Activated CD8-positive, alpha-beta memory T cell treated with anti-CD3 and anti-CD28 coated beads for 24 hours (primary cell): ENCODE measurements around the gene RAB6D.
"Not testable (repeated sequence)": the region's sequence is repeated elsewhere in the genome, so short reads cannot be mapped to it uniquely, and the experiment has no call there.

ENCODE experiments used
- DNase-seq: peaks from one replicate; pipeline ENCODE4 v3.0.0-alpha.2; 2020

Gene RAB6D

DNA sequence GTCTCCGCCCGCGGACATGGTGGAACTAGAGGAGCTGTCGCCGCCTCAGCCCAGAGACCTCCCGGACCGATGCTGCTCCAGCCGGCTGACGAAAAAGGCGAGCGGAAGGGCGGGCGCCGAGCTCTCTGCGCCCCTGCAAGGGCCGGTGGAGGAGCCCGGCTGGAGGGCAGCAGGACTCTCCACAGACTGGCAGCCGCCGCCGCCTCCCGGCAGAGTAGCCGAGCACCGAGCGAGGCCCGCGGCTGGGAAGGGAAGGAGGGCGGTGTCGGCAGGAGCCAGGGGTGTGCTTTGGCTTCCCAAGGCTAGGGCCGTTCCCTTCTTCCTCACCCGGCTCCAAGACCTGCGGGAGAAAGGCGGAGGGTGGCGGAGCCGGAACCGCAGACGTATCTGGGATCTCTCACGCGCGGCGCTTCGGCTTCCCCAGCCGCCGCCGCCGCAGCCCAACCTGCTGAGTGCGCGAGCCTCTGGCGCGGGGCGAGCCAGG is at the start of gene RAB6D:
Gene RAB6D (minus strand): TSS at position 466 of the 484 bp plus-strand sequence. CDS start 448 bp downstream, at position 18.
- DNase-seq = not testable (repeated sequence)

DNA sequence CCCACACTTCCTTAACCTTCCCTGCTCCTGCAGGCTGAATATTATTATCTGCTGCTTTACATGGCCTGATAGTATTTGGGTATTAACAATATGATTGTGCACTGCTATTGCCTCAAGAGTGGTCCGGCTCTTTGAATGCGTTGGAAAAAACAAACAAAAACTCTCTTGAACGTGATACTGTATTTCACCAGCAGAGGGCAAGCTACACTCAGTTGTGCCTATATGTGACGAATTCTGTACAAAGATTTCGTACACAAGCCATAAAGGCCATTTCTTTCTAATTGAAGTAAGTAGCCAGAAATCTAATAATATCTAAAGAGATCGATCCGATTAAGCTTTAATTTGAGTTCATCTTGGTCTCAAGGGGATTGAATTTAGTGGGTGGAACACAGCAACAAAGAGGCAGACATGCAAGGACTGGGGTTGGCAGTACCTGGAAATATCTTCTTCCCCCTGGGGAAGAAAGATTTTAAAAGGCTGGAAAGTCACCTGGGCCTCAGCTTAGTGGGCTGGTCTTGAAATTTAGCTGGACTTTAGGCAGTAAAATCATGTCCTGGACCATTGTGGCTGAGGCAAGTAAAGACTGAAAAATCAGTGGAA is 49.3 kb upstream of the RAB6D start:
- no peak for DNase-seq

DNA sequence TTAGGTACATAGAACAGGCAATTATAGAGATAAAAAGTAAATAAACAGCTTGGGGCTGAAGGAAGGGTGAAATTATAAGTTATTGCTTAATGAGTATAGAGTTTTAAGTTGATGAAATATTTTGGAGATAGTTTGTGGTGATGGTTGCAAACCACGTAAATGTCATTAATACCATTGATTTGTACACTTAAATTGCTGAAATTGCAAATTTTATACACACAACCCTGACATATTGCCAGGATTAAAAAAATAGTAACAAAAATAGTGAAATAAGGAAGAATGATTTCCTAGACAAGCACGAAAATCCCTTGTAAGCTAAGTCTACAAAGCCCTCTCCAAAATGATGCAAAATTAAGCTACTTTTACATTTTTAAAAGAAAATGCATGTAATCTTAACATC is 46.2 kb upstream of the RAB6D start:
- no peak for DNase-seq

DNA sequence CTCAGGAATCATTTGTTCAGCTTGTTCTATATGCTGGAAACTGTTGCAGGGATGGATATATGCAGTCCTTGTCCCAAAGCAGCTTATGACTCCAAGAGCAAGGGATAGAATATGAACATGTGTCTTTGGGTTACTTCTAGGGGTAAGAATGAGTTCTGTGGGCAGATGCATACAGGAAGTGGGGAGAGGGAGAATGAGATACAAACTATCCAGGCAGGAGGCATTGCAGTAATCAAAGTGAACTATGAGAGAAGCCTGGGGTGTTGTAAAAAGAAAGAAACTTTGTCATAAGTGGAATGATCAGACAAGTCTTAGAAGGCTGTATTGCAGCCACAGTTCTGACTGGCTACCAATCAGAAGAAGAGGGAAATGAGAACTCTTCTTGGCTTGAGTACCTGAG is 44.8 kb upstream of the RAB6D start:
- no peak for DNase-seq

DNA sequence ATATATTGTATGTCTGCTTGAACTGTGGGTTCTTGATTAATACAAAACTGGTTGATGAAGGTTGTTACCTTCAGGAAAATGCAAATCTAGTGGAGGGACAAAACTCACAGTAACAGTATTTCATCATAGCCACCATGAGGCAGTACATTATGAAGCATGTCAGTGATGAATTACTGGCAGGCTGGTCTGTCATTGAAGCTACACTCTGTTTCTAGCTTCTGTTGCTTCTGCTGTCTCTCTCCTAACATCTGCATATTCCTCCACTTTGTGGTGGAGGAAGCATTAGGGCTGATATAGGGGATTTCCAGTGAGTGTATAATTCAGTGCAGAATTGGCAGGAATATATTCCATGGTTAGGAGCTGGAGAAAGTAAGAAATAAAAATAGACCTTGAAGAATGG is 44.2 kb upstream of the RAB6D start:
- DNase-seq = no peak

DNA sequence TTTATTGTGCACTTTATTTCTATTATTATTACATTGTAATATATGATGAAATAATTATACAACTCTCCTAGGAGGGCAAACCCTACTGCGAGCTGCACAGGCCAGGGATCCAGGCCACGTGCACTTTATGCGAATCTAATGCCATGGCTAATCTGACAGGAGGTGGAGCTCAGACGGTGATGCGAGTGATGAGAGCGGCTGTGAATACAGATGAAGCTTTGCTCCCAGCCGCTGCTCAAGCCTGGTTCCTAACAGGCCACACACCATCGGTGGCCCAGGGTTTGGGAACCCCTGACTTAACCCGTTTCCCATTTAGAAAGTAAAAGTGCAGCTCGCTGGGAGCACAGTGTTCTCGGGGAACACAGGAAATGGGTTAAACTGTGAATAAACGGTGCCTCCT is 40.8 kb upstream of the RAB6D start:
- DNase-seq = no peak

DNA sequence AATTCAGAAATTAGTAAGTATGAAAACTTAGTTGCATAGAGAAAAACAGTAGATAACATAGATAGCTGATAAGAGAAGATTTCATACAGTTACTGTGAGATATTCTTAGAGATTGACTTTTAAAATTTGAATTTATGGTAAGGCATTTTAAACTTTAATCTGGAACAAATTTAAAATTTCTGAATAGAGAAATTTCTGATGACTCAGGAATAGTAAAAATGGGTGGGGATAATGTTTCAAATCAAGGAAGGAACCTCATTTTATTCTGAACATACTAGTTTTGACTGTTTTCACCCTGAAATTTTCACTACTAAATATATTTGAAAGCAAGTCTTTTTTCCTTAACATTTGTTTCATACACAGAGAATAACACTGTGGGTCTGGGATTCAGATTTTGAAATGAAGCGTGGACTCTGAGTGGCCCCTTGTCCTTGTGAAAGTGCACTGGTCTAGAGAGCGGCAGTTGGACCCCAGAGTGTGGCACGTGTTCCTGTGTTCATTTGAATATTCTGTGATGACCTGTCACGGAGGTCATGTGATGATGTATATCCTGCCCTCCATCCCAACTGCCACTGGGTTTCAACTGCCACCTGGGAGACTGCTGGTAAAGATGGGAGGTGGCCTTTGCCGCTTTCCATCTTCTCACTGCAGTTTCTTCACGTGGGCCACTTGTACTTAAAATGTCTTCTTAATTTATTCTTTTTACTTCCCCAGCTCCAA is 38.5 kb upstream of the RAB6D start:
- no peak for DNase-seq

DNA sequence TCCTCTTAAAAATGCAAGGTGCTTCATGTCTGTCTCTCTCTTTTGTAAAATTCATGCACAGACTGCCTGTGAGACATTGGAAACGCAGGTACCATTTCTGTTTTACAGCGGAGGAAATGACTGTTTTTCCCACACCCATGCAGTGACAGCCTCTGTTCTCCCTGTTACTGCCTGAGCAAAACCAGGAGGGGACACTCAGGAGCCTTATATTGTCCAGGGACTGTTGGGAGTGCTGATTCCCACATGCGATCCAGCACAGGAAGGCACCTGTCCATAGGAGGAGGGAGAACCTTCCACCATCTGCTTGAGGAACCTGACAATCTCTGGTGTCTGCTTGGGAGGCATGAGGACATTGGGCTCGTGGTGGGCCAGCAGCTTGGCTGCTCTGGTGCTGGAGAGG is 36.9 kb upstream of the RAB6D start:
- DNase-seq = no peak

DNA sequence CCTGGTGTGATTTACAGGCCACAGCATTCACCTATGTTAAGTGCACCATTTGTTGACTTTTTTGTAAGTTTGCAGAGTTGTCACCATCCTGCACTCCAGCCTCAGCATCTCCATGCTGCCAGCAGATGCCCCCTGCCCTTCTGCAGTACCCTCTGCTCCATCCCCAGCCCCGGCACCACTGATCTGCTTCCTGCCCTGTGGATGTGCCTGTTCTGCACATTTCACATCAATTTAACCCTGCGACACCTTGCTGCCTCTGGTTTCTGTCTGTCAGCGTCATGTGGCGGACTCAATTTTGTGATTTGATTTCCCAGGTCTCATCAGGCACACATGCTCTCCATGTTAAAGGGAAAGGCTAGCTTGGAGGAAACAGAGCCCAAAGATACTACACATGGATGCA is 36.5 kb upstream of the RAB6D start:
- not testable (repeated sequence) for DNase-seq

DNA sequence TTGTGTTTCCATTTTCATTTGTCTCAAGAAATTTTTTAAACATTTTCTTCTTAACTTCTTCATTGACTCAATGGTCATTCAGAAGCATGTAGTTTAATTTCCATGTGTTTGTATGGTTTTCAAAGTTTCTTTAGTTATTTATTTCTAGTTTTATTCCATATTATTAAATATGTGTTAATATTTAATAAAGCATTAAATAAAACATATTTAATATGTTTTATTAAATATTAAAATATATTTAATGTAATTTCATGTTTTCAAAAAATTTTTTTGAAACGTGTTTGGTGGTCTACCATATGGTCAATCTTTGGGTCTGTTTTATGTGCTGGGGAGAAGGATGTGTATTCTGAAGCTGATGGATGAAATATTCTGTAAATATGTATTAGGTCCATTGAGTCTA is 32.2 kb upstream of the RAB6D start:
- not testable (repeated sequence) for DNase-seq

DNA sequence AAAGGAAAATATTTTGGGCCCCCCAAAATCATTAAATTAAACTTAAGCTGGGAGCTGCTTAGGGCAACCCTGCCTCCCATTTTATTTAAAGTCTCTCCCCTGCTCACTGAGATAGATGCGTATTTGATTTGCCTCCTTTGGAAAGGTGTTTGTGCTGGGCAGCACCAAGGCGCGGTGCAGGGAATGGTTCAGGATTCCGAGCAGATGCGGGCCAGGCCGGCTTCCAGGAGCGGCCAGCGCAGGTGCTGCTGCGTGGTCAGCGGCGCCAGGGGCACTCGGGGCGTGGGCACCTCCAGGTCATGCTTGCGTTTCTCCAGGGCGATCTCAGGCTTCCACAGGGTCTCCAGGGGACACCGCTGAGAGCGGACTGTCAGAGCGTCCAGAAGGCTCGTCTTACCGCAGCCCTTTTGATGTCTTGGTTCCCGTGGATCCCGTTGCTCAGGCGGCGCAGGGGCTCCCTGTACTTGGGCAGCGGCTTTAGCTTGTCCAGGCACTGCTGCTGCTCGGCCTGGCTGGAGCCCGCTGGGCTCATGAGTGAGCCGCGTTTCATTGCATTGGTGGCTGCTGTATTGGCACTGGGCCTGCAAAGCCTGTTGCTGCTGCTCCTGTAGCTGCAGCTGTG is 31.2 kb upstream of the RAB6D start:
- DNase-seq = not testable (repeated sequence)

DNA sequence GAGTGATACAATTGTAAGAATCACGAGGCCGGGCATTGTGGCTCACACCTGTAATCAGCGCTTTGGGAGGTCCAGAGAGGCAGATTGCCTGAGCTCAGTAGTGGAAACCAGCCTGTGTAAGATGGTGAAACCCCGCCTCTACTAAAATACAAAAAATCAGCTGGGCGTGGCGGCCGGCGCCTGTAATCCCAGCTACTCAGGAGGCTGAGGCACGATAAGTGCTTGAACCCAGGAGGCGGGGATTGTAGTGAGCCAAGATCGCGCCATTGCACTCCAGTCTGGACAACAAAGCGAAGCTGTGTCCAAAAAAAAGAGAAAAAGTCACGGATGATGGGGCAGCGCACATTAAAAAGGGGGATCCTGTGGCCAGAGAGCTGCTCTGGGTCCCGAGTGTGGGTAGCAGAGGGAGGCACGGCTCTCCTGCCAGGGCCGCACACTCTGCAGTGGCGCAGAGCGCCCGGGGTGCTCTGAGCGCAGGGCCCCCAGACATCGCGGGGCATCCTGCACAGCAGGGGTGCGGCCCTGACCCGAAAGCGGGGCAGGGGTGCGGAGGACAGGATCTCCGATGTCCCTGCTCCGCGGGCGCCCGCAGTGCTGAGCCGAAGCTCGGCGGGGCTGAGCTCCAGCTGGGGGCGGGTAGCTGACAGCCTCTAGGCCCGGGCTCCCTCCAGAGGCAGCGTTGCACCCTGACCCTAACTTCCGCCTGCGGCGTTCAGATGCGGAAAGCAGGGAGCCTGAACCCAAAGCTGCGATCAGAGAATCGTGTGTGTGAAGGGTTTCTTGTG is 30.4 kb upstream of the RAB6D start:
- DNase-seq = no peak

DNA sequence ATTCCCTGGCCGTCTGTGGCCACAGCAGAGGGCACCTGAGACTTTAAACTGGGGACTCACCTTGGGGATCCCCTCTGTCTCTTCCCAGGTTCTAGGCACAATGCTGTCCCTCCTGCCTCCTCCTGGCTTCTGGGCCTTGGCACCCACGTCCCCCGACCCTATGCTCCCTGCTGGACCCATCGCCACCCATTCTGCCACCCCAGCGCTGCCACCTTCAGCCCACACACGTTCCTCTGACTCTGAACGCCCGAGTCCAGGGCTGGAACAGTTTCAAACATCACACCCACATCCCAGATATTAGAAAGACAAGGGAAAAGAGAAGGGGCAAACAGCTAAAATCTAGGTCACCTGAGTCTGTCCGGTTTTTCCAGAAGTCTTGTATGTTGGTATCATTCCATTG is 28.0 kb upstream of the RAB6D start:
- DNase-seq = not testable (repeated sequence)

DNA sequence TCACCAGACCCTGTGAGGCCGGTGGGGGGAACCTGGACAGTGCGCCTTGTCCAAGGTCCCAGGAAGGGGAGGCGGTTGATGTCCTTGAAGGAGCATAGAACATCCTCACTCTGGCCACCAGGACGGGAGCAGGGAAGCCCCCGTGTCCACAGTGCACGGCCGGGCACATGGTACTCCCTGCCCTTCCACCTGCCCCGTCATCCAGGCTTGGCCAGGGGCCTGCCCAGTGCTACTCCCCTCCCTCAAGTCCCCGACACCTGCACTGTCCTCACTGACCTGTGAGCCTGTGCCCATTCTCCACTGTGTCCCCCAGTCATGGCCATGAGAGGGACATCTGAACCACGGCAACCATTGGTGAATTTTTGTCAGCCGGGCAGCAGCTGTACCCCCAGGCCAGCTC is 27.5 kb upstream of the RAB6D start:
- DNase-seq = not testable (repeated sequence)

DNA sequence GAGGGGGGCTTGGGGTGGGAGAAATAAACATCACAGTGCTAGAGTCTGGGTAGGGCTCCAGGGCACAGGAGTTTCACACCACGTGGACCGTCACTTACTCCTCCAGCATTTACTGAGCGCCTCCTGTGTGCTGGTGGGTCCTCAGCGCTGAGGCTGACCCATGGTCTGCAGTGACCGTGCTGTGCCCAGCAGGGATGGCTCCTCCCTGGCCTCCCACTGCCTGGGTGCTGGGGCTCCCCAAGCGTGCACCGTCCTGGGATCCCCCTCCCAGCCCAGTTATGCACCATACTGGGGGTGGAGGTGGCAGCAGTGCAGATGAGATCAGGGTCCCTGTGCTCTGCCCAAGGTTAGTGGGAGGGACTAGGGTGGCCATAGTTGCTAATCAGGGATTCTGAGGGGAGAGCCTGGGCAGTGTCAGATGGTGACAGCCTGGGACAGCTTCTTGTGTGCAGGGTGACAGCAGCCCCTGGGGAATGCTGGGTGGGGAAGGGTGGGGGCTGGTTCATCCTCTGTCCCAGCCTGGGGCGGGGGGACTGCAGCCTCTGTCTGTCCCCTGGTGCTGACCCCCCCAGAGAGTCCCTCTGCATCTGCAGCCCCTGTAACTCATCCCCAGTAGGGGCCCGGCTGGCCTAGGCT is 26.6 kb upstream of the RAB6D start:
- DNase-seq = not testable (repeated sequence)

DNA sequence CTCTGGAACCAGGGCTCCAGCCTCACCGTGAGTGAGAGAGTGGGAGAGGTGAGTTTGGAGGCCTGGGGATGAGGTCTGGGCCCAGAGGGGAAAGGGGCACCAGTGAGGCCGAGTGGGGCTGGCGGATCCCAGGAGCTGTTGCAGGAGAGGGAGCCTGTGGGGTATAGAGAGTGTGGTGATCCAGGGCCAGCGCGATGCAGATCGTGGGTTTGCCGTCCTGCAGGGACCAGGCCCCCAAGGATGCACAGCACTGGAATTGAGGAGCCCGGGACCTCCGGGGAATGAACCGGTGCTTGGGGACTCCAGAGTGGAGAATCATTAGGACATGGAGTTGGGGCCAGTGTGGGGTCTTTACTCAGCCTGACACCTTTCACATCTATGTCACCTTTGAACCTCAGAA is 25.7 kb upstream of the RAB6D start:
- no peak for DNase-seq

DNA sequence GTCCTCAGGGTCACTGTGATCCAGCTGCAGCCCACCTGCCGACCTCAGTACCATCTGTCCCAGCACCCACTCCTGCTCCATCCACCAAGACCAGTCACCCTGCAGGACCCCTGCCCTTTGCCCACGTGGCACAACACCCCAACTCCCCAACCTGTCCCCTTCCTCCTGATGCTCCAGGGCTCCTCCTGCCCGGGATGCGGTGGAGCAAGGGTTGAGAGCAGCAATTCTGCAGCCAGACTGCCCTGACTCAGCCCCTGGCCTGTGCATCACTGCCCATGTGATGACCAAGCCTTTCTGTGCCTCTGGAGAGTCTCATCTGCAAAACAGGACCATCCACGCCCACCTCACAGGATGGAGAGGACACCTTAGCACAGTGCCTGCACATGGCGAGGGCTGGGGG is 24.9 kb upstream of the RAB6D start:
- not testable (repeated sequence) for DNase-seq

DNA sequence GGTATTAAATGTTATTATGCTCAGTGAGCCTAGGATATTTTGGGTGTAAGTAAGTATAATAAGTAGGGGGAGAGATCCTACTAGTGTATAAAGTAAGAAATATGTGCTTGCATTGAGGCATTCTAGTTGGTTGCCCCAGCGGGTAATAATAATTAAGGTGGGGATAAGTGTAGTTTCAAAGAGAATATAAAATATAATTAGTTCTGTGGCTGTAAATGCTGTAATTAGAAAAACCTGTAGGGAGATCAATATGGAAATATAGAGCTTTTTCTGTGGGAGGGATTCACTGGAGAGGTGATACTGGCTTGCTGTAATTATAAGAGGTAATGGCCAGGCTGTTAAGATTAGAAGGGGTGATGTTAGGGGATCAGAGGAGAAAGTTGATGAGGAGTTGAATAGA is 9.1 kb upstream of the RAB6D start:
- not testable (repeated sequence) for DNase-seq

DNA sequence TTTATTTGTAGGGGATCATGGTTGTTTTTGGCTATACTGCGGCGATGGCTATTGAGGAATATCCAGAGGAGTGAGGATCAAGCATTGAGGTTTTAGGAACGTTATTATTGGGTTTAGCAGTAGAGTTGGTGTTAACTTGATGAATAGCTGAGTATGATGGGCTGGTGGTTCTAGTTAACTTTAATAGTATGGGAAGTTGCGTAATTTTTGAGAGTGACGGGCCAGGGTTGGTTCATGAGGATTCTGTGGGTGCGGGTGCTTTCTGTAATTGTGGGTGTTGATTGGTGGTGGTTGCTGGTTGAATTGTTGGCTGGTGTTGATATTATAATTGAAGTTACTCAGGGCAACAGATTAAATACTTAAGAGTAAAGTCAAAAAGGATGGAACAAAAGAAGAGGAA is 6.0 kb upstream of the RAB6D start:
- DNase-seq = no peak

DNA sequence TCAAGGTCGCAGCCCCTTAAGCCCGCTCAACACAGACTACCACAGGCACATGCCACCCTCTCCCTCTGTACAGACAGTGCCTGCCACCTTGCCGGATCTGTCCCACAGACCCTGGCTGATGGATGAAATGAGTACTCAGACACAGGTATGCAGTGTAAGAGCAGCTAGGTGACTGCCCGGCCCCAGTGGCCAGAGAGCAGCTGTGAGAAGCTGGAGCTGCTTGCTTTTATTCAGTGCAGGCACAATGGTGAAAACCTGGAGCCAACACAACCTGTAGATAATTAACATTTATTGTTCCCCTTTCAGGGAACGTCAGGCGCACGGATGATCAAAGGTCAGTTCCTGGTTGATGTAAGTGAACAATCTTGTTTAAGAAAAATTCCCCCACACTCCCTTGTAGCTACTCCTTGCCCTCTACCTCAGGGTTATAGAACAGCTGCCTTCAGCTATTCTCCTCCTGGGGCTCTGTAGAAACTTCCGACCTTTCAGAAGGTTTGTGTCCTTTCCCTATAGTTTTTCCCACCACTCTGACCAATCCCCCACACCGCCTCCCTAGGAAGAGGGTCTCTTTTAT is 4.6 kb upstream of the RAB6D start:
- DNase-seq = not testable (repeated sequence)

DNA sequence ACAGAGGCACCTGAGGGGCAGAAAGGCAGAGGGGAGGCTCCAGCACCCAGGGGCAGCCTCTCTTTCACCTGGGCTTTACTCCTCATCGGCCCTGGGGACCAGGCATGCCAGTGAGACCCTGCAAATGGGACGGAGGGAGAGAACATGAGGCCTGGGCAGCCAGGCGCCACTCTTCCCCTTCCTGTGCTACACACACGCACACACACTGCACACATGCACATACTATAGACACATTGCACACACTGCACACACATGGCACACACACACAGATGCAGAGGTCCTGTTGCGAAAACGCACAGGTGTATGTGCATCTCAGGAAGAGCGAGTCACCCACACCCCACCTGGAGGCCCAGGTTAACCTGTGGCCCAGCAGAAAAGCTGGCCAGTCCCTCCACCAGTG is 3.4 kb upstream of the RAB6D start:
- DNase-seq = no peak

DNA sequence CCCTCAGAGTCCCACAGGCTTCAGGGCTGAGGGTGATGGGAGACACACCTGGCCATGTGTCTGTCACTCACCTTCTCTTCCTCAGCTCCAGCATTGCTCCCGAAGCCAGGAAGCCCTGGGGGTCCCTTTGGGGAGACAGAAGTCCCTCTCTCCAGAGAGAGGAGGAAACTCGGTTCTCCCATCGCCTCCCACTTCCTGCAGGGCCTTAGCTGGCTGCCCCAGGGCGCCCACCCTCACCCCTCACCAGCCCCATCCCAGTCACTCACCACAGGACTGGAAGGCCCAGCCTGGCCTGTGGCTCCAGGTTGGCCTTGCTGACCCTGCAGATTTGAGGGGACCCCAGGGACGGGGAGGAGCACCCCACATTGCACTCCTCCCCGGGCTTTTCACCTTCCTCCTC is 2.7 kb upstream of the RAB6D start:
- no peak for DNase-seq

DNA sequence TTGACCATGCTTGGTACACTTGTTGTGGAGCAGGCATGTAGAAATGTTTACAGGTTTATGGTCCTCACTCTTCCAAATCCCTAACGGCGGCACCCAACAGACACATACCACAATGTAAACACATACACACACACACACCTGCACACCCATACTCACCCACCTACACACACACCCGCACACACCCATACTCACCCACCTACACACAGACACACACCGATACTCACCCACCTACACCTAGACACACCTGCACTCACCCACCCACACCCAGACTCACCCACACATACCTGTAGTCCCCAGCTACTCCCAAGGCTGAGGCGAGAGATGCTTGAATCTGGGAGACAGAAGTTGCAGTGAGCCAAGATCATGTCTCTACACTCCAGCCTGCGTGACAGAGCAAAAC is 1.5 kb upstream of the RAB6D start:
- DNase-seq = no peak
